IMR-90 (cell line): Measurements from ENCODE around the gene TMEM135. TPM values are rescaled to one million over a fixed set of nuclear protein-coding genes. Genes with fewer than 3 reads are reported as not detected.

Experiments used
- ATAC-seq: fragments of 200-7000 bp; cut with Tn5 transposase; 2 replicates; pipeline ENCODE4 v1.9.1; 2020; ENCODE audit warnings: low read depth, mild to moderate bottlenecking, moderate library complexity
- BruUV-seq: library from RNA; stranded (reverse); fragments of 400-500 nt; replicated peaks from 2 replicates; lab custom pipeline; 2021; lab: Mats Ljungman, UMichigan
- CTCF ChIA-PET: fragments of 300-600 bp; formaldehyde crosslinking; extraction: SDS; loops from one replicate; lab custom pipeline; 2021; ENCODE audit warnings: antibody characterized with exemption; lab: Yijun Ruan, JAX
- POLR2A ChIA-PET: fragments of 300-600 bp; sonication (Branson Sonifier 250); formaldehyde crosslinking; loops from one replicate; lab custom pipeline; 2022; ENCODE audit warnings: antibody characterized with exemption; ENCODE audit not compliant: unreplicated experiment; lab: Charles Lee
- DNase-seq: peaks from one replicate; pipeline ENCODE4 v3.0.0; 2013
- H2AFZ ChIP-seq: replicated peaks from 2 replicates; pipeline ENCODE3; 2013; ENCODE audit warnings: low read length, mild to moderate bottlenecking; ENCODE audit not compliant: poor library complexity
- H2AK5ac ChIP-seq: 2 replicates; pipeline ENCODE4 v1.6.1; 2013; ENCODE audit warnings: low read depth, low read length, inconsistent platforms
- H2AK9ac ChIP-seq: replicated peaks from 2 replicates; pipeline ENCODE3; 2013; ENCODE audit warnings: mild to moderate bottlenecking, low read depth, low read length, moderate library complexity; ENCODE audit not compliant: poor library complexity
- H2BK120ac ChIP-seq: 2 replicates; pipeline ENCODE4 v1.6.1; 2013; ENCODE audit warnings: low read depth, low read length, inconsistent platforms
- H2BK15ac ChIP-seq: 3 replicates; pipeline ENCODE4 v1.6.1; 2013; ENCODE audit warnings: low read depth, low read length, inconsistent platforms
- H2BK20ac ChIP-seq: 2 replicates; pipeline ENCODE4 v1.6.1; 2013; ENCODE audit warnings: low read depth, mild to moderate bottlenecking, inconsistent platforms, low read length, moderate library complexity
- H2BK5ac ChIP-seq: 2 replicates; pipeline ENCODE4 v1.6.1; 2013; ENCODE audit warnings: mild to moderate bottlenecking, low read depth, low read length, inconsistent platforms; ENCODE audit not compliant: poor library complexity, severe bottlenecking
- H3K14ac ChIP-seq: replicated peaks from 2 replicates; pipeline ENCODE4 v1.6.1; 2013; ENCODE audit warnings: low read depth, low read length, inconsistent platforms
- H3K18ac ChIP-seq: 2 replicates; pipeline ENCODE4 v1.6.1; 2013; ENCODE audit warnings: low read depth, low read length, control low read depth
- H3K23ac ChIP-seq: 2 replicates; pipeline ENCODE4 v1.6.1; 2013; ENCODE audit warnings: low read depth, low read length, inconsistent platforms
- H3K27ac ChIP-seq: 2 replicates; pipeline ENCODE4 v1.5.1; 2013; ENCODE audit warnings: mild to moderate bottlenecking, control low read depth, low read length; ENCODE audit not compliant: insufficient read depth
- H3K27me3 ChIP-seq: 2 replicates; pipeline ENCODE4 v1.6.1; 2013; ENCODE audit warnings: low read length; ENCODE audit not compliant: control insufficient read depth, insufficient read depth
- H3K36me3 ChIP-seq: 2 replicates; pipeline ENCODE4 v1.6.1; 2013; ENCODE audit warnings: low read length, mixed read lengths; ENCODE audit not compliant: control insufficient read depth, insufficient read depth
- H3K4ac ChIP-seq: 2 replicates; pipeline ENCODE4 v1.6.1; 2013; ENCODE audit warnings: low read depth, low read length, inconsistent platforms
- H3K4me1 ChIP-seq: 2 replicates; pipeline ENCODE4 v1.6.1; 2013; ENCODE audit warnings: low read length, mixed read lengths; ENCODE audit not compliant: control insufficient read depth, insufficient read depth
- H3K4me2 ChIP-seq: 2 replicates; pipeline ENCODE4 v1.6.1; 2013; ENCODE audit warnings: low read depth, mild to moderate bottlenecking, control low read depth, low read length, moderate library complexity
- H3K4me3 ChIP-seq: 2 replicates; pipeline ENCODE4 v1.5.1; 2013; ENCODE audit warnings: low read depth, mild to moderate bottlenecking, control low read depth, low read length, moderate library complexity; ENCODE audit not compliant: insufficient read depth
- H3K56ac ChIP-seq: 2 replicates; pipeline ENCODE4 v1.6.1; 2013; ENCODE audit warnings: low read length, inconsistent platforms; ENCODE audit not compliant: insufficient read depth; ENCODE audit errors: extremely low read depth
- H3K79me1 ChIP-seq, 2 experiments: 2 replicates each; pipeline ENCODE4 v1.6.1; 2013; ENCODE audit warnings: low read length in 2 of 2, inconsistent platforms in 1 of 2, low read depth in 1 of 2
- H3K9ac ChIP-seq: 2 replicates; pipeline ENCODE4 v1.6.1; 2013; ENCODE audit warnings: low read depth, low read length, control low read depth
- H3K9me1 ChIP-seq: 2 replicates; pipeline ENCODE4 v1.6.1; 2013; ENCODE audit warnings: low read length, inconsistent platforms; ENCODE audit not compliant: insufficient read depth
- H3K9me3 ChIP-seq: 2 replicates; pipeline ENCODE4 v1.6.1; 2013; ENCODE audit warnings: low read length; ENCODE audit not compliant: control insufficient read depth, insufficient read depth
- H4K20me1 ChIP-seq: 2 replicates; pipeline ENCODE4 v1.6.1; 2013; ENCODE audit warnings: low read length, inconsistent platforms; ENCODE audit not compliant: insufficient read depth
- H4K5ac ChIP-seq: 2 replicates; pipeline ENCODE4 v1.6.1; 2013; ENCODE audit warnings: mild to moderate bottlenecking, low read depth, low read length, control low read depth
- H4K8ac ChIP-seq, 2 experiments: 2 replicates each; pipeline ENCODE4 v1.6.1; 2013; ENCODE audit warnings: low read depth in 2 of 2, low read length in 2 of 2, control low read depth in 1 of 2, inconsistent platforms in 1 of 2
- H4K91ac ChIP-seq: 2 replicates; pipeline ENCODE4 v1.6.1; 2013; ENCODE audit warnings: low read depth, low read length, inconsistent platforms; ENCODE audit not compliant: insufficient read depth
- BHLHE40 ChIP-seq: fragments of 150-350 bp; IDR thresholded peaks from 2 replicates; pipeline ENCODE4 v1.6.1; 2016; ENCODE audit warnings: mild to moderate bottlenecking, low read depth, low read length
- CEBPB ChIP-seq: IDR thresholded peaks from 2 replicates; pipeline ENCODE4 v1.6.1; 2012; ENCODE audit warnings: low read depth, low read length, improper control_type of control experiment
- CHD1 ChIP-seq: IDR thresholded peaks from 2 replicates; pipeline ENCODE4 v1.6.1; 2012; ENCODE audit warnings: low read depth, low read length, improper control_type of control experiment
- FOS ChIP-seq: fragments of 150-350 bp; IDR thresholded peaks from 2 replicates; pipeline ENCODE4 v1.6.1; 2016; ENCODE audit warnings: low read depth, low read length
- MAFK ChIP-seq: IDR thresholded peaks from 2 replicates; pipeline ENCODE4 v1.6.1; 2012; ENCODE audit warnings: low read depth, low read length, improper control_type of control experiment
- MAZ ChIP-seq: IDR thresholded peaks from 2 replicates; pipeline ENCODE4 v1.6.1; 2012; ENCODE audit warnings: low read depth, mild to moderate bottlenecking, low read length, improper control_type of control experiment, moderate library complexity, borderline replicate concordance
- MXI1 ChIP-seq: IDR thresholded peaks from 2 replicates; pipeline ENCODE4 v1.6.1; 2012; ENCODE audit warnings: low read depth, mild to moderate bottlenecking, low read length, moderate library complexity, borderline replicate concordance
- NFE2L2 ChIP-seq: fragments of 150-350 bp; IDR thresholded peaks from 2 replicates; pipeline ENCODE4 v1.6.1; 2016; ENCODE audit warnings: low read depth, mild to moderate bottlenecking, low read length
- POLR2A ChIP-seq: IDR thresholded peaks from 2 replicates; pipeline ENCODE4 v1.6.1; 2012; ENCODE audit warnings: mild to moderate bottlenecking, low read depth, low read length
- RAD21 ChIP-seq: IDR thresholded peaks from 2 replicates; pipeline ENCODE4 v1.6.1; 2012; ENCODE audit warnings: low read length, improper control_type of control experiment
- RCOR1 ChIP-seq: IDR thresholded peaks from 2 replicates; pipeline ENCODE4 v1.6.1; 2012; ENCODE audit warnings: mild to moderate bottlenecking, low read length, improper control_type of control experiment; ENCODE audit not compliant: insufficient replicate concordance
- SMC3 ChIP-seq: fragments of 150-350 bp; IDR thresholded peaks from 2 replicates; pipeline ENCODE4 v1.6.1; 2016; ENCODE audit warnings: low read depth, mild to moderate bottlenecking, antibody characterized with exemption, low read length, moderate library complexity
- WGBS, 2 experiments: methylation state at CpG; one replicate each; pipeline versions ENCODE4 v1.1.5 to v1.1.7; 2013; ENCODE audit warnings: missing lambda C conversion rate in 2 of 2; ENCODE audit not compliant: insufficient read length in 1 of 2; ENCODE audit errors: extremely low coverage in 2 of 2; 5-methylcytosine and 5-hydroxymethylcytosine counted together
- dilution Hi-C: fragments of 300-500 bp; cut with HindIII; formaldehyde crosslinking; loops from one replicate; pipeline ENCODE4 v1.14.3; 2018; ENCODE audit warnings: low sequenced_read_pairs; ENCODE audit not compliant: unreplicated experiment
- in situ Hi-C: fragments of 300-500 bp; cut with MboI; formaldehyde crosslinking; loops from 3 replicates; pipeline ENCODE4 v1.14.3; 2019; ENCODE audit warnings: low sequenced_read_pairs, inconsistent platforms, mixed read lengths
- intact Hi-C: fragments of 100-400 bp; cut with micrococcal nuclease; formaldehyde crosslinking; loops from 2 replicates; pipeline ENCODE4 v1.10.0; 2022
- polyA plus RNA-seq, 3 experiments: library from polyadenylated mRNA; depleted of rRNA; stranded (reverse); fragments of >200 nt; gene quantifications; 2 replicates each; pipeline ENCODE4 v1.2.3, GENCODE V29; 2012; ENCODE audit warnings: low replicate concordance in 1 of 3
- total RNA-seq: library from RNA; depleted of rRNA; stranded (reverse); fragments of >200 nt; gene quantifications from 2 replicates; pipeline ENCODE4 v1.2.3, GENCODE V29; 2012
- TF ChIP-seq, protein P1 (sequence below): conservative IDR thresholded peaks from 2 replicates; pipeline ENCODE4 v1.5.1; 2012; ENCODE audit warnings: mild to moderate bottlenecking, low read depth, low read length, improper control_type of control experiment
- TF ChIP-seq, protein P2 (sequence below): fragments of 150-350 bp; IDR thresholded peaks from 2 replicates; pipeline ENCODE4 v1.6.1; 2017; ENCODE audit warnings: mild to moderate bottlenecking, antibody characterized with exemption, low read length, low read depth

Gene TMEM135
- total and polyA plus RNA-seq, 2 of the 4 experiments (the other 2 are of a cell fraction) = 3.9 to 5.9 TPM

DNA sequence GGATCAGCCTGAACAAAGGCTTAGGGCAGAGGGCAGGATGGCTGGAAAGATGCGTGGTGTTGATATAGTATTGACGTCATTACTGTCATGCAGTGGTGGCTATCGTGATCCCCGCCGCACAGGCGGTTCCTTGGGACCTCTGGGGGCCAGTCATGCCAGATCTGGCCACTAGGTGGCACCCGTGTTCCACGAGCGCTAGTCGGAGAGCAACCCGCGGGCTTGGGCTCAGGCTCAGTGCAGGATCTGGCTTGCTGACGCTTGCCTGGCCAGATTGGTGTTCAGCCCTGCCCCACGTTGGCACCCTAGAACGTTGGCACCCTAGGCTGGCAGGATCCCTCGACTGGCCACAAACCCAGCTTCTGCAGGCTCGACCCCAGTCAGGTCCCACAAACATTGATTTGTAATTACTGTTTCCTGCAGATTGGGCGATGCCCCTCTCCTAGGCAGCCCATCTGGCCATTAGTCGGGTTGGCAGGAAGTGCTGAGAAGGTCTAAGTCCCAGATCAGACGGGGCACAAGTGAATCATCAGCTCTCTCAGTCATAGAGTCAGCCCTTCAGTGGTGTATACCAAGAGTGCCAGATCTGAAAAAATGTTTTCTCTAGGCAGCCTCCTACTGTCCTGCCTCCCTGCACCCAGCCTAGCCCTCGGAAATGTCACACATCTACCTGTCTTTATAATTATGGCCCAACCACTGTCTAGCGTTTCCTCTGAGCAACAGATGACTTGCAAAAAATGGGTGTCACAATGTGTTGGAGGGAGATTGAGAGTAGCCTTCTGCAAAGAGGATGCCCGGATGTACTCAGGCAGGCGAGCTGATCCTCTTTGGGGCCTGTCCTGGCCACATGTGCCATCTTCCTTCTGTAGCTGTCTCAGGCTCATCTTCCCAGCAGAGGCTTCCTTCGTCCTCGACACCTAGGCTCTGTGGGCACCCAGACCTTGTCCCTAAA lies 315.3 kb downstream of the TMEM135 start:
- no peaks in the 10 kb centered on the region for H3K36me3 ChIP-seq
- in situ Hi-C loops = loop anchor here (5.0 to 25.0 kb wide), 6 partner anchors 69 to 1509 kb away; no protein-coding TSS in a partner anchor
- H3K23ac ChIP-seq = peak overlapping the region; percentile 51; the same call in 1 of the 2 replicates
- ChIA-PET CTCF (interaction anchor here (0.8 to 1.9 kb wide), 5 partner anchors 24 to 75 kb away, joined by 3 to 13 read pairs (median 3); no protein-coding TSS in a partner anchor), POLR2A (no interaction called here)
- H3K14ac ChIP-seq = peak overlapping the region; percentile 61; the same call in 1 of the 2 replicates
- H4K5ac ChIP-seq = no peak overlapping the region
- intact Hi-C loops = loop anchor here (1.0 to 10.0 kb wide), 6 partner anchors 68 to 1191 kb away; no protein-coding TSS in a partner anchor
- 0 out of 4 replicates have a peak overlapping the region, but pooled peaks of 1 of the 2 experiments have one; percentile 20 for H4K8ac ChIP-seq
- WGBS, 2 experiments = 0% methylated on average over 6 of the region's 26 CpGs; no CpG with 5 or more reads in 1 of the 2 experiments
- no peak overlapping the region for H3K18ac ChIP-seq
- no peaks in the 10 kb centered on the region; the same call in 1 of the 2 replicates for H3K27me3 ChIP-seq
- H2BK20ac ChIP-seq = peak overlapping the region; percentile 83
- peak overlapping the region; percentile 69 for H2AK9ac ChIP-seq
- H4K20me1 ChIP-seq = no peaks in the 10 kb centered on the region
- no peak overlapping the region for H3K4me3 ChIP-seq
- H2AFZ ChIP-seq = peak overlapping the region; percentile 92
- no peak overlapping the region; the same call in 1 of the 2 replicates for H2AK5ac ChIP-seq
- DNase-seq = peak; percentile 64
- H4K91ac ChIP-seq = no peak overlapping the region
- H3K9me3 ChIP-seq = no peaks in the 10 kb centered on the region
- dilution Hi-C loops = no loop called here
- H3K4me1 ChIP-seq = 0 out of 2 replicates have a peak, but pooled peaks cover 2% of the 10 kb centered on the region
- no peak overlapping the region for H2BK5ac ChIP-seq
- H3K4ac ChIP-seq = peak overlapping the region; percentile 55; the same call in 1 of the 2 replicates
- no peaks in the 10 kb centered on the region; the same call in 1 of the 2 replicates for H3K9me1 ChIP-seq
- peak; percentile 99 for ATAC-seq
- H3K56ac ChIP-seq = no peak overlapping the region
- H3K27ac ChIP-seq = no peak overlapping the region
- H2BK15ac ChIP-seq = no peak overlapping the region
- peak overlapping the region; percentile 80 for H2BK120ac ChIP-seq
- no TSS peak for BruUV-seq
- no peaks in the 10 kb centered on the region for H3K79me1 ChIP-seq
- peak overlapping the region; percentile 83 for H3K4me2 ChIP-seq
- H3K9ac ChIP-seq = no peak overlapping the region
- no peak for TF ChIP-seq CHD1
- TF ChIP-seq MAFK = no peak
- peak; percentile 93 for TF ChIP-seq SMC3
- no peak for TF ChIP-seq CEBPB
- TF ChIP-seq FOS = no peak
- no peak for TF ChIP-seq MXI1
- TF ChIP-seq BHLHE40 = 0 out of 2 replicates have a peak, but pooled peaks have one; percentile 11
- TF ChIP-seq, protein P1, sequence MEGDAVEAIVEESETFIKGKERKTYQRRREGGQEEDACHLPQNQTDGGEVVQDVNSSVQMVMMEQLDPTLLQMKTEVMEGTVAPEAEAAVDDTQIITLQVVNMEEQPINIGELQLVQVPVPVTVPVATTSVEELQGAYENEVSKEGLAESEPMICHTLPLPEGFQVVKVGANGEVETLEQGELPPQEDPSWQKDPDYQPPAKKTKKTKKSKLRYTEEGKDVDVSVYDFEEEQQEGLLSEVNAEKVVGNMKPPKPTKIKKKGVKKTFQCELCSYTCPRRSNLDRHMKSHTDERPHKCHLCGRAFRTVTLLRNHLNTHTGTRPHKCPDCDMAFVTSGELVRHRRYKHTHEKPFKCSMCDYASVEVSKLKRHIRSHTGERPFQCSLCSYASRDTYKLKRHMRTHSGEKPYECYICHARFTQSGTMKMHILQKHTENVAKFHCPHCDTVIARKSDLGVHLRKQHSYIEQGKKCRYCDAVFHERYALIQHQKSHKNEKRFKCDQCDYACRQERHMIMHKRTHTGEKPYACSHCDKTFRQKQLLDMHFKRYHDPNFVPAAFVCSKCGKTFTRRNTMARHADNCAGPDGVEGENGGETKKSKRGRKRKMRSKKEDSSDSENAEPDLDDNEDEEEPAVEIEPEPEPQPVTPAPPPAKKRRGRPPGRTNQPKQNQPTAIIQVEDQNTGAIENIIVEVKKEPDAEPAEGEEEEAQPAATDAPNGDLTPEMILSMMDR = peak; percentile 97
- TF ChIP-seq MAZ = no peak
- no peak for TF ChIP-seq RCOR1
- peak; percentile 98 for TF ChIP-seq RAD21
- TF ChIP-seq, protein P2, sequence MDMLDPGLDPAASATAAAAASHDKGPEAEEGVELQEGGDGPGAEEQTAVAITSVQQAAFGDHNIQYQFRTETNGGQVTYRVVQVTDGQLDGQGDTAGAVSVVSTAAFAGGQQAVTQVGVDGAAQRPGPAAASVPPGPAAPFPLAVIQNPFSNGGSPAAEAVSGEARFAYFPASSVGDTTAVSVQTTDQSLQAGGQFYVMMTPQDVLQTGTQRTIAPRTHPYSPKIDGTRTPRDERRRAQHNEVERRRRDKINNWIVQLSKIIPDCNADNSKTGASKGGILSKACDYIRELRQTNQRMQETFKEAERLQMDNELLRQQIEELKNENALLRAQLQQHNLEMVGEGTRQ = no peak
- no peak for TF ChIP-seq POLR2A
- TF ChIP-seq NFE2L2 = no peak
